Activated T-helper 1 cell treated with Interleukin-2 at 50 U/mL for 16 hours (primary cell): ENCODE data around the gene SPOCK1.

Source experiments
- DNase-seq: peaks from one replicate; pipeline ENCODE4 v3.0.0-alpha.2; 2020; ENCODE audit warnings: low read depth

Gene SPOCK1

GRCh38 chr5:137441476-137441875 lies 57.6 kb downstream of the SPOCK1 start:
- no peak for DNase-seq

GRCh38 chr5:137440795-137441194 lies 58.3 kb downstream of the SPOCK1 start:
- no peak for DNase-seq

GRCh38 chr5:137439645-137440044 lies 59.5 kb downstream of the SPOCK1 start:
- no peak for DNase-seq

DNA sequence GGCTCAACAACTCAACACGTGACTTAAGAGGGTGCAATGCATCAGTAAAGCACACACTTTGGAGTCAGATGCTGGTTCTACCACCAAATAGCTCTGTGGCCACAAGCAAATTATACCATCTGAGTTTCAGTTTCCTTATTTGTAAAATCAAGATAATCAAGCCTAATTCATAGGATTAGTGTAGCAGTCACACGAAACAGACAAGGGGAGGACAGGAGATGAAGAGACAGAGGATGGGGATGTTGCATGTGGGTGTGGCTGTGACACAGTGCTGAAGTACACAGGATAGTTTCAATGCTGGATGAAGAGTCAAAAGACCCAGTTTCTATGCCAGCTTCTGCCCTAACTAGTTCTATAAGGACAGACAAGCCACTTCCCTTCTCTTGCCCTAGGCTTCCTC lies 60.2 kb downstream of the SPOCK1 start:
- DNase-seq: no peak

DNA sequence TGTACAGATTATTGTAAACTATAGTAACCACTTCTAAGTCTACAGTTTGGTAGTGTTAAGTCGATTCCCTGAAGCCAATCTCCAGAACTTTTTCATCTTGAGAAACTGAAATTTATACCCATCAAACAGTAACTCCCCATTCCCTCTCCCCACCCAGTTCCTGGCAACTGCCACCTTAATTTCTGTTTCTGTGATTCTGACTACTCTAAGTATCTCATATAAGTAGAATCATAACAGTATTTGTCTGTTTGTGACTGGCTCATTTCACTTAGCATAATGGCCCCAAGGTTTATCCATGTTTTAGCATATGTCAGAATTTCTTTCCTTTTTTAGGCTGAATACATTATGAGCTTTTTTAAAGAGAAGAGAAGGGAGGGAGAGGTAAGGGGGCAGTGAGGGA lies 61.4 kb downstream of the SPOCK1 start:
- DNase-seq: no peak

- no peak for DNase-seq
Observed at GRCh38 chr5:137433539-137433938, 65.6 kb downstream of the SPOCK1 start.

DNA sequence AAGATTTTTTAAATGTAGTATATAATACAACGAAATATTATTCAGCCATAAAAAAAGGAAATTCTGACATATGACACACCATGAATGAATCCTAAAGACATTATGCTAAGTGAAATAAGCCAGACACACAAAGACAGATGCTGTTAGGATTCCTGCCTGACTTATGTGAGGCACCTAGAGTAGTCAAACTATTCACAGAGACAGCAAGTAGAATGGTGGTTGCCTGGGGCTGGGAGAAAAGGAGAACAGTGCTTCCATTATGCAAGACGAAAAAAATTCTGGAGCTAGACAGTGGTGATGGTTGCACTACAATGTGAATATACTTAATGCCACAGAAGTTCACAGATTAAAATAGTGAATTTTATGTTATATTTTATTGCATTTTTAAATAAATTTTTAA lies 66.8 kb downstream of the SPOCK1 start:
- no peak for DNase-seq

DNA sequence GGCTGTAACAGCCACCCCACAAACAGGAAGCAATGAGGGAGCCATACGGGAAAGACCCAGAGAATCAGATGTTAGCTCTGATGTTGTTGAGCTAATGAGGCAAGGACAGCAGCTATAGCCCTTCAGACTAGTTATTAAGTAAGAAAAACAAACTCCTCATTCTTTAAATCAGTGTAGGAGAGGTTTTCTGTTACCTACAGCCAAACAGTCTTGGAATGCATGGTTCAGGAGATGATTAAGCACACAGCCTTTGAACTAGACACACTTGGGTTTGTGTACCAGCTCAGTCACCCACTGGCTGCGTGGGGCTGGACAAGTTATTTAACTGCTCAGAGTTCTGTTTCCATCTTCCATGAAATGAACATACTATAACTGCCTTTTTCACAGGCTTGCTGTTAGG lies 68.1 kb downstream of the SPOCK1 start:
- DNase-seq: no peak

GRCh38 chr5:137415231-137415681 lies 83.9 kb downstream of the SPOCK1 start:
- DNase-seq: no peak

- no peak for DNase-seq
Observed at GRCh38 chr5:137414112-137414755, 84.9 kb downstream of the SPOCK1 start.

DNA sequence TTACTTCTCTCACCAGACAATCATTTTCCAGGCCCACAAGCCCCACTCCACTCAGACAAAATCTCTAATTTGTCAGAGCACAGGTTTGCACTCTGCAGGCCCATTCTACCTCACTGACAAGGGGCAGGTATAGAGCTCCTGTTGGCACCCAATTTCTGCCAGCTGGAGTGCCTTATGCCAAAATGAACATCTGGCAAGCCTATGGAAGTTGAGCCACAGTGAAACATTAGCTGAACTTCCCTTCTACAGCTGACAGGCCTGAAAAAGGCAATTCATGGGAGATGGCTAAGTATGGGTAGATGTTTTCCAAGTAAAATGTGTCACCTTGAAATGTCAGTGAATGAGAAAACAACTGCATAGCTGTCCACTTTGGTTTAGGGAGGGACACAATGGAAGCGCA lies 87.0 kb downstream of the SPOCK1 start:
- no peak for DNase-seq

DNA sequence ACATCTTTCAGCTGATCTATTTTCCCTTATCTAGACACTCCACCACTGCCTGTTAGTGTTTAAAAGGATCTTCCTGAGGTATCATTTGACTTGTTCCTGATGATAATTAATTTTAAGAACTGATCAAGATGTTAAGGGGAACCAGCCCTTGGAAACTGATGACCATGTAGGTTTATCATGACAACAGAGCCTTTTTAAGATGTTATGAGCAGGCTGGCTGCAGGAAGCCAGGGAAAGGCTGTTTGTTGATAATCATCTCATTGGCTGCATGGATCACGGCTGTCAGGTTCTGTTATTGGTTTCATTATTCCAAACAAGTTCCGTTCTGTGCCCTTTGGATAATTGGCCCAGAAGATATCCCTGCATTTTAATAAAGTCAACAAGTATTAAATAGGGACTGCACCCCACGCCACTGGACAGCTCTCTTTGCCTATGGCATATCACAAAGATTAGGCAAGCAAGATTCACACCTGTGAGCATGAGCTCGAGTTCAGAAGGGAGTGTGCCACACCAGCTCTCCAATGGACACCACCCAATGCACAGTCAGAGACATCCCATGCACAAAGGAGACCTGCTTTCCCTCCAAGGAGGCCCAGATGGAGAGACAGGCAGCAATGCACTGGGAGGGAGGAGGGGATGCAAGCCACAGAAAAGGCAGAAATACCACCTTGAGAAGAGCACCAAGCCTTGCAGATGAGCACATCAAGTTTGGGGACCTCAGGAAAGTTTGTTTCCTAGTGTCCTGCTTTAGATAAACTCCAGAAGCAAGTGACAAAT lies 88.7 kb downstream of the SPOCK1 start:
- DNase-seq: no peak

DNA sequence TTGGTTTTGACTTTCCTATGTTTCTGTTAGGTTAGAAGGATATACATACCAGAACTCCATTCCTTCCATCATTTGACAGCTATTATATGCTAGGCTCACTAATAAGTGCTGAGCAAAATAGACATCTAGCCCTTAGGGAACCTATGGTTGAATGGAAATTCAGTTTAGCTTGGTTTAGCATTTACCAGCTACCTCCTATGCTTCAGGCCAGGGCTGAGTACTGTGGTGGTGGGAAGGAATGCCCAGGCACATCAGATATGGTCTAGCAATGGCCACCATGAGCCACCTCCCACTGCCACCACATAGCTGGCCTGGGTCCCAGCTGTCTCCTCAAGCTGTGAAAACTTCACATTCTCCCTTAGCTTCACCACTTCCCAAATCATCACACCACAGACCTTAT lies 89.4 kb downstream of the SPOCK1 start:
- no peak for DNase-seq

GRCh38 chr5:137407090-137407489 lies 92.0 kb downstream of the SPOCK1 start:
- no peak for DNase-seq

GRCh38 chr5:137405393-137405792 lies 93.7 kb downstream of the SPOCK1 start:
- DNase-seq: no peak

DNA sequence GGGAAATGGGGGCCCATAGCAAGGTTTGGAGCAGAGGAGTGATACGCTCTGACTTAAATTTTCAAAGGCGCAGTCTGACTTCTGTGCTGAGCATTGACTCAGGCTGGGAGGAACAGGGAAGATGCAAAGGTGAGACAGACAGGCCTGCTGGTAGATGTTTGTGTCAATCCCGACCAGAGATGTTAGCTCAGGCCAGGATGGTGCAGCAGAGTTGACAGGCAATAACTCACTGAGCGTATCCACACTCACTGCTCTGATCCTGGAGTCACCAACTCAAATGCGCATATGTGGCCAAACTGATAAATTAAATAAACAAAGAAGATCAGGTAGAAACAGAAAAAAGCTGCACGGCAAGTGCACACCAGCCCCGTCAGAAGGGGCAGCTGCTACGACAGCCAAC lies 95.3 kb downstream of the SPOCK1 start:
- no peak for DNase-seq

GRCh38 chr5:137402436-137403187 lies 96.5 kb downstream of the SPOCK1 start:
- no peak for DNase-seq

DNA sequence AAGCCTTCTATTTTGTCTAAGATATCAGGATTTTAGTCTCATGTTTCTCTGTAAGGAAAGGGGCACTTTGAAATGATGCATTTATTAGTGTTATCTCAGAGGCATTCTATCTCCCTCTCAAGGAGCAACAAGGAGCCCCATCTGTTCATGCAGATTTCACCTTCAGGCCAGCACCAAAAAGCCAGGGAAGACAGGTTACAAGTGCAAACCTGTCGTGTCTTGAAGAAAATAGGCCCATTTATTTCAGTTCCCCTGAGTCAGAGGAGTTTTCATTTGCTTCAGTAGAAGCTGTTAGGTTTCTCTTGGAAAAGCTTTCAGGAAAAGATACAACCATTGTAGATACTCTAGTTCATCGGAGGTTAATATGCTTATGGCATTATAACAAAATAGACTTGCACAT lies 97.2 kb downstream of the SPOCK1 start:
- DNase-seq: no peak

DNA sequence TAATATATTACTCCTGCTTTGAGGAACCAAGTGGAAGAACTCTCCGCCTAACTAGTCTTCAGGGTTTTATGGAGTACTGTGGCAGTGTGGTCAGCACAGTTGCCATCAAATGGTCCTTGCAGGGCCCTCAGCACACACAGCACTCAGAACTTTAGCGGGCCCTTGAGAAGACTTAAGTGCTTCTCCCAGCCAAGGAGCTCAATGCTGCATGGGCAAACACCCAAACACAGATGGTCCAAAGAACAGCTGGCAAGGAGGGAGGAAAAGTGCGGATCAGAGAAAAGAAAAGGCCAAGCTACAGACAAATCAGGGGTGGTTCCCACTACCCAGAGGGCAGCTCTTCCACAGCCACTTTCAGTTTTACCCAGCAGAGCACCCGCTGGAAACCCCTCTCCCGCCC lies 98.6 kb downstream of the SPOCK1 start:
- no peak for DNase-seq

DNA sequence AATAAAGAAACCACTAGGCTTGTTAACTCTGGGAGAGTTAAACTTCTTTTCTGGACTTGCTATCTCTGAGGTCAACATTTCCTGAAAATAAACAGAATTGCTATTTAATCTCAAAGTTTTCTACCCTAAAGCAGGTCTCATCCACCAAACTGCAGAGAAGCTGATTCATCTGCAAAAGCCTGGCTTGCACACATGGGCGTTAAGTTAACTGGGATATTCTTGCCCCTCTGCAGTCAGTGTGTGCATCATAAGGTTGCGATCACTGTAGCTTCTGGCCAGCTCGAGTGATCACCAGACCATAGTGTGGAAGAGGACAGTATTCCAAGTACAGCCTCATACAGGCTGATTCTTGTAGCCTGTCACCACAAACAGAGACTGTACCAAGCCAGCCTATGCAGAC lies 99.2 kb downstream of the SPOCK1 start:
- DNase-seq: no peak

- no peak for DNase-seq
Observed at GRCh38 chr5:137398751-137399150, 100.4 kb downstream of the SPOCK1 start.

GRCh38 chr5:137398154-137398553 lies 101.0 kb downstream of the SPOCK1 start:
- no peak for DNase-seq
